Chondrocyte (in vitro differentiated cells): ENCODE data around the gene CMTM7. TPM values are rescaled to one million over a fixed set of nuclear protein-coding genes. Genes with fewer than 3 reads are reported as not detected.

ENCODE experiments used
- DNase-seq: peaks from one replicate; pipeline ENCODE4 v3.0.0; 2021; ENCODE audit warnings: mixed read lengths, low spot score
- H3K27ac Mint-ChIP-seq: one replicate; pipeline ENCODE4 v1.8.0; 2021; ENCODE audit warnings: mild to moderate bottlenecking, moderate library complexity, mixed read lengths; ENCODE audit not compliant: unreplicated experiment
- H3K27me3 Mint-ChIP-seq: 2 replicates; pipeline ENCODE4 v1.8.0; 2021; ENCODE audit warnings: low read depth, mixed read lengths
- H3K36me3 Mint-ChIP-seq: 2 replicates; pipeline ENCODE4 v1.8.0; 2021; ENCODE audit warnings: low read depth, mixed read lengths
- H3K4me1 Mint-ChIP-seq: 2 replicates; pipeline ENCODE4 v1.8.0; 2021; ENCODE audit warnings: low read depth, mild to moderate bottlenecking, mixed read lengths
- H3K4me3 Mint-ChIP-seq: one replicate; pipeline ENCODE4 v1.8.0; 2021; ENCODE audit warnings: mild to moderate bottlenecking, moderate library complexity, mixed read lengths; ENCODE audit not compliant: unreplicated experiment
- H3K9me3 Mint-ChIP-seq: 2 replicates; pipeline ENCODE4 v1.8.0; 2021; ENCODE audit warnings: low read depth, mixed read lengths
- CTCF ChIP-seq: fragments of 200-600 bp; sonication (generic); IDR thresholded peaks from 2 replicates; pipeline ENCODE4 v1.5.0; 2021; ENCODE audit warnings: antibody characterized with exemption, mild to moderate bottlenecking, moderate library complexity
- total RNA-seq: library from RNA; stranded (reverse); gene quantifications from 3 replicates; pipeline ENCODE4 v1.2.1, GENCODE V29; 2021

Gene CMTM7
- total RNA-seq, 1 donor from 2014 or later, result 8.8 TPM

- no peaks in the 10 kb centered on the region for H3K9me3 Mint-ChIP-seq
- peaks cover 3% of the 10 kb centered on the region for H3K4me1 Mint-ChIP-seq
- no peak for TF ChIP-seq CTCF
- DNase-seq, result no peak
- peaks cover 6% of the 10 kb centered on the region for H3K36me3 Mint-ChIP-seq
- no peak overlapping the region for H3K27ac Mint-ChIP-seq
- H3K4me3 Mint-ChIP-seq, result no peak overlapping the region
- H3K27me3 Mint-ChIP-seq, result no peaks in the 10 kb centered on the region
Measured at GRCh38 chr3:32495085-32495484, 103.4 kb downstream of the CMTM7 start.

GRCh38 chr3:32495609-32496008 is 104.0 kb downstream of the CMTM7 start:
- Mint-ChIP-seq H3K4me1 (peaks cover 8% of the 10 kb centered on the region), H3K36me3 (peaks cover 6% of the 10 kb centered on the region), H3K4me3 (no peak overlapping the region), H3K27ac (no peak overlapping the region), H3K27me3 (no peaks in the 10 kb centered on the region), H3K9me3 (no peaks in the 10 kb centered on the region)
- TF ChIP-seq CTCF, result no peak
- DNase-seq, result no peak

GRCh38 chr3:32498252-32498651 is 106.6 kb downstream of the CMTM7 start:
- no peak for TF ChIP-seq CTCF
- Mint-ChIP-seq H3K36me3 (peaks cover 6% of the 10 kb centered on the region), H3K4me3 (no peak overlapping the region), H3K27ac (no peak overlapping the region), H3K27me3 (no peaks in the 10 kb centered on the region), H3K9me3 (no peaks in the 10 kb centered on the region), H3K4me1 (peaks cover 26% of the 10 kb centered on the region)
- no peak for DNase-seq

GRCh38 chr3:32498992-32499391 is 107.3 kb downstream of the CMTM7 start:
- no peak overlapping the region for H3K27ac Mint-ChIP-seq
- no peak for TF ChIP-seq CTCF
- no peaks in the 10 kb centered on the region for H3K9me3 Mint-ChIP-seq
- peaks cover 6% of the 10 kb centered on the region for H3K36me3 Mint-ChIP-seq
- H3K4me1 Mint-ChIP-seq, result peaks cover 28% of the 10 kb centered on the region
- H3K4me3 Mint-ChIP-seq, result no peak overlapping the region
- DNase-seq, result no peak
- H3K27me3 Mint-ChIP-seq, result no peaks in the 10 kb centered on the region

GRCh38 chr3:32499585-32499984 is 107.9 kb downstream of the CMTM7 start:
- no peaks in the 10 kb centered on the region for H3K9me3 Mint-ChIP-seq
- no peak overlapping the region for H3K27ac Mint-ChIP-seq
- DNase-seq, result no peak
- H3K27me3 Mint-ChIP-seq, result no peaks in the 10 kb centered on the region
- no peak for TF ChIP-seq CTCF
- peaks cover 28% of the 10 kb centered on the region for H3K4me1 Mint-ChIP-seq
- peaks cover 6% of the 10 kb centered on the region for H3K36me3 Mint-ChIP-seq
- no peak overlapping the region for H3K4me3 Mint-ChIP-seq
